Measurements from ENCODE around the gene WDR7.

Gene WDR7

DNA sequence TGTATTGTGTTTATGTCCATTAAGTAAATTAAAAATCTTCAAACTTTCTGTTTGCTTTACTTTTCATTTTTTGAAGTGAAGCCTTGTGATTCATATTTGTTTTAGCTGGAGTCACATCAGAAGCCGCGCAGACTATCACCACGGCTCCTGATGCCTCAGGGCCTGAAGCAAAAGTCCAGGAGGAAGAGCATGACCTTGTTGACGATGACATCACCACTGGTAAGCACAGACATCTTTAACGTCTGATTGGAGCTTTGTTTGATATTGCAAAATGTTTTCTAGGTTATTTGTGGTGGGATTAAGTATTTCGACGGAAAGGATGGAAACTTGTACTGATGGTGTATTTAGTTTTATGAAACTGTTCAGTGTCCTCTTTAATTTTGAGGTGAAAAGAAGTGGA, 164.8 kb downstream of the WDR7 start:
- no peak for DNase-seq

DNA sequence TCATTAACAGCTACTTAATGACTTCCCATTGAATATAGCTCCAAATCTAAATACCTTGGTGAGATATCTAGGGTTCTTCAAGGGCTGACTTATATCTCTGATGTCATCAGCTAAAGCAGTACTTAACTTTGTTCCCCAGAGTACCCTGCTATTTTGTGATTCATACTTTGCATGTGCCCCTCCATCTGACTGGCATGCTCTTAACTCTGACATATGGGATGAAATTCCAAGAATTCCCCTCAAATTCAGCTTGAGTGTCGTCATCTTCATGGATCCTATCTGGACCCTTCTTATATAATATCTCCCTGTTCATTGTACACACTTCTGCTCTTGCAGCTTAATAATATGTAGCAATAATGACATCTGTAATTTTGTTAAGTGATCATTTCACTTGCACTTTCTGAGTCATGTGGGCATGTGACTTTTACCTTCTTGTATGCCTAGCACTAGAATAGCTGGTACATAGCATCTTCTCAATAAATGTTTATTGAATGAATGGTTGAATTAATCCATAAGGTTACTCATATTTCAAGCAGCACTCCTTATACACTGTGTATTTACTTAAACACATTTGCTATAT, 172.9 kb downstream of the WDR7 start:
- no peak for DNase-seq

- DNase-seq = no peak
Measured at GRCh38 chr18:56825321-56825720, 174.2 kb downstream of the WDR7 start.

DNA sequence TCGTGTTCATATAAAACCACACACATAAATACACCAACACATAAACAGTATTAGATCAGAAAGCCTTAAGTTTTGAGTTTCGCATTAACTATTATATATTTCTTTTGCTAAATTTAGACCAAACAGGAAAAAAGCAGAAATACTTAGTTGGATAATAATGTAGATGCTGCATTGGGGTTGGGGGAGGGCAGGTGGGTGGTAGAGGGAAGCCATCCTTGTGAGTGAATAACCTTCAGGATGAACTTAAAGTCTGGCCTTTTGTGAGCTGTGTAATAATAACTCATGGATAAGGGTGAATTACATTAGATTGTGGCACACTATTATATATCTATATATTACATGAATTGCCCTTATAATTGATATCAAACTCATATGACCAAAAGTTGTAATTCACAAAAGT, 174.7 kb downstream of the WDR7 start:
- DNase-seq = no peak

DNA sequence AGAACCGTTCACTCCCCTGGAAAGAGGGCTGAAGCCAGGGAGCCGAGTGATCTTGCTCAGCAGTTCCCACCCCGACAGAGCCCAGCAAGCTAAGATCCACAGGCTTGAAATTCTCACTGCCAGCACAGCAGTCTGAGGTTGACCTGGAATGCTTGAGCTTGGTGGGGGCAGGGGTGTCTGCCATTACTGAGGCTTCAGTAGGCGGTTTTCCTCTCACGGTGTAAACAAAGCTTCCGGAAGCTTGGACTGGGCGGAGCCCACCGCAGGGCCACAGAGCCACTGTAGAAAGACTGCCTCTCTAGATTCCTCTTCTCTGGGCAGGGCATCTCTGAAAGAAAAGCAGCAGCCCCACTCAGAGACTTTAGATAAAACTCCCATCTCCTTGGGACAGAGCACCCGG, 180.8 kb downstream of the WDR7 start:
- DNase-seq = no peak

DNA sequence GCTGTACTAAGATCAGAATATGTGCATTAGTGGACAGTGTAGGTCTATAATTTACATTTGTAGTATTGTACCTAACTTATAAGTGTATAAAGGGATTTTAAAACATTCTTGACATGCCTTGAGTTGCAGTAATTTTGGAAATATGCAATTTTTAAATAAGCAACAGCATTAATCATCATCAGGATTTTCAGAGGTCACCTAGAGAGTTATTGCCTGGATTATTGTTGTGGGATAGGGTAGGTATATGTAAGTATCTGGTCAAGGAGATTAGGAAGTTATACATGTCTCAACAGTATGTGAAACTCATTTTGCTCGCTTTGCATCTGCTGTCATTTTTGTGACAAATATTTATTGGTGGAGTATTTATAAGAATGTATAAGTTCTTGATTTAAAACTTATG, 184.2 kb downstream of the WDR7 start:
- no peak for DNase-seq

DNA sequence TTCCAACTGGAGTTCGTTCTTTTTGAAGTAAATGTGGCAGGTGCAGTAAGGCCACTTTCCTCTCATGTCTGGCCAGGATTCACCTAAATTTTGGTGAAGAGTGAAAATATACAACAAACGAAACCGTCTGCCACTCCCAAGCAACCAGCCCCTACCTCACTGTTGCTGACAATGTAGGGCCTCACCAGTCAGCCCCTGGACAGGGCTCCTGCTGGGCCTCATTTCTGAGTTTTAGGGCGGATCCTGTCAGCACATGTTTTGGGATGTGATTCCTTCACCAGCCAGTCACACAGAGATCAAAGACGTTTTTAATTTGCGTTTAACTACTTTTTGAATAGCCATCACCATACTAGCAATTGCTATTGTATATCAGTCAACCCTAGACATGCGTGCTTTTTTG, 185.0 kb downstream of the WDR7 start:
- no peak for DNase-seq

DNA sequence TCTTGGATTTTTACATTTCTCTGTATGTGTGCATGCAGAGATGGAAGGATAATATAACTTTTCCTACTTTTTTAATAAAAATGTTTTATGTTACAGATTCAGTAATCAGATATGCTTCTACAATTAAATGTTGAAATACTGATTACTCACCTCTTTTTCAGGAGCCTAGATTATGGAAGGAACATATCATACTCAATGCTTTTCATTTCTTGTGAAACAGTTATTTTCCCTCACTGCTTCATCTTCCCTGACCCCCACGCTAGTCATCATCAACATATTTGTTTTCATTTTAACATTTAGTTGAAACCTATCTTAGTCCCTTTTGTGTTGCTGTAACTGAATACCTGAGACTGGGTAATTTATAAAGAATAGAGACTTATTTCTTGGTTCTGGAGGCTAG, 190.7 kb downstream of the WDR7 start:
- DNase-seq = no peak

- DNase-seq = no peak
Measured at GRCh38 chr18:56843241-56843640, 192.1 kb downstream of the WDR7 start.

DNA sequence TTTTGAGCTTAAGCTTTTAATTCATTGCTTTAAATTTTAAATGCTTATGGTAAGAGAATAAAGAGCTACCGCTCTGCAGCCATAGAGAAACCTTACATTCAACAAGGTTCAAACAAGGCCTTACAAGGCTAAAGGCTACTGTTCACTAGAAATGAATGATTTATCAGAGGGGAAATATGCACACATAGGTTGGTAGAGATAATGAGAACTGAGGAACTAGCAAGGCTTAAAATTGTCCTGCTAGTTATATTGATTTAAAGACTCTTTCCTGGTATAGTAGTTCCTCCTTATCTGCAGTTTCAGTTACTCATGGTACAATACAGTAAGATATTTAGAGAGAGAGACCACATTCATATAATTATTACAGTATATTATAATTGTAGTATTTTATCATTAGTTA, 193.4 kb downstream of the WDR7 start:
- DNase-seq = no peak

DNA sequence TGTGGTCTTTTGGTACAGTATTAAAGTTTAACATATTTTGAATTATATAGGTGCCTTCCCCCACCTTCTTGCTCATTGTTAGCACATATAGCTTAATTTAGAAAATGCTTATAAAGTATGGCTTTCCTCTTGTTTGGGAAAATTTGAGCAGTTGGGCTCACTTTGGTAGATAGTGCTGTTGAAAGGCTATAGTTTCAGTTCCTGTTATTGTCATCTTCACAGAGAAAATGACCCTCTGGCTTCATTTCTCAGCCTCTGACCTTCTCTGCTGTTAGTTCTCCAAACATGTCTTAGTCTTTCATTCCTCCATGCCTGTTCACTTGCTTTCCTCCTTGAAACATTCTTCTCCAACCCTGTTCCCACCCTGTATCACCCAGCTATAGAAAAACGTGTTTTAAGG, 200.6 kb downstream of the WDR7 start:
- DNase-seq = no peak

- no peak for DNase-seq
Measured at GRCh38 chr18:56853961-56854360, 202.8 kb downstream of the WDR7 start.

DNA sequence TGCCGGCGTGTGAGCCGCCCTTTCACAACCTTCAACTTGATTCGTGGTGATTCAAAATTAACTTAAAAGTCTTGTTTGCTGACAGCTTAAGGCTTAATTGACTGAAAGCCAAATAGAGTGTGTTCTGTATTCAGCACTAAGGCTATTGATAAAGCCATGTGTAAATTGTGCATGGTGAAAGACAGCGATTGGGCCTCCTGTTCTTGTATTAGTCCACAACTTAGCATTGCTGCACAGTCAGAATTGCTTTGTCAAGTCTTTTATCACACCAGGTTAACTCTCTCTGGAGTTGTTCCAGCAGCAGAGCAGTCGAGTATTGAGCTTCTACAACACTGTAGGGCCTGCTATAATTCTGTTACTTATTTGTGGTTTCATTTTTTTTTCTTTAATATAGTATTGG, 210.1 kb downstream of the WDR7 start:
- no peak for DNase-seq

DNA sequence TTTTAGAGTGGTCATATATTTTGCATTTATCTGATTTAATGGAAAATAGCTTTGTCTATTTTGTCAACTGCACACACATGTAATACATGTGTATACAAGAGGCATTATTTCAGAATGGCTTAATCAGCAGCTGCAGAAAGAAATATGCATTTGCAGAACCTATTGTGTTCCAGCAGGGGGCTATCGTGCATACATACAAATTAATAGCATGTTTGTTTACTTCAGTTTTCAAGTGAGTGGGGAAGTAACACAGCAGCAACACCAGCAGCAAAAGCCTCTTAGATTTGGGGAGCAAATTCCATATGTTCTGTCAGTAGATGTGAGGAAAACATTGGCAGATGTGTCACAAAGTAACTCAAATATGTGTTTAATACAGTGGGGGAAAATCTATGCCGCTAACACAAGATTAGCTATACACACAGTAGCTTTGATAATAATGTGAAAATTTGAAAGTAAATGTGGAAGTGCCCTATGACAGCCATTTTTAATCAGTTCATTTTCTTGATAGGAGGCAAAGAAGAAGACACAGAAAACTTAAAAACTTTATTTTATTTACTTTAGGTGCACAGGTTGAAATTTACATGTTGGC, 218.1 kb downstream of the WDR7 start:
- DNase-seq = peak in 1 of 2 experiments; percentile 57

GRCh38 chr18:56870982-56871381, 219.8 kb downstream of the WDR7 start:
- DNase-seq = no peak

DNA sequence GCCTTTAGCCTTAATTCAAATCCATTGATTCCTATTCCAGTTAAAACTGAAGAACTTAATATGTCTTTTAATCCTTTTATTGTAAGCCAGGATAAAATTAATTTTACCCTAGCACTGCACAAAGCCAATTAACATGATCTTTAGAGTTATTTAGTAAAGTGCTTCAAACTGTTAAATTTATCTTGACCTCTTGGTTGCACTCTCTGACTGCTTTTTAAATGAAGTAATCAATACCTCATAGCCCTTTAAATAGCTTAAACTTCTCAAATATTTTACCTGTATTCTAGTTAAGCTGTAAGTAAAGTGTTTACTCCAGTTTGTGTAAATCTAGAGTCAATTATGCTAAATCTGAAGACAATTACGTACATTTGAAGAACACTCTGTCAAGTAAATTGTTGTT, 221.0 kb downstream of the WDR7 start:
- no peak for DNase-seq

GRCh38 chr18:56873441-56874140, 222.4 kb downstream of the WDR7 start:
- no peak for DNase-seq

- no peak for DNase-seq
Measured at GRCh38 chr18:56878711-56879110, 227.6 kb downstream of the WDR7 start.

- no peak for DNase-seq
Measured at GRCh38 chr18:56884511-56884910, 233.4 kb downstream of the WDR7 start.

GRCh38 chr18:56888978-56889377, 237.8 kb downstream of the WDR7 start:
- DNase-seq = no peak

- DNase-seq = no peak
Measured at GRCh38 chr18:56889621-56890020, 238.5 kb downstream of the WDR7 start.

DNA sequence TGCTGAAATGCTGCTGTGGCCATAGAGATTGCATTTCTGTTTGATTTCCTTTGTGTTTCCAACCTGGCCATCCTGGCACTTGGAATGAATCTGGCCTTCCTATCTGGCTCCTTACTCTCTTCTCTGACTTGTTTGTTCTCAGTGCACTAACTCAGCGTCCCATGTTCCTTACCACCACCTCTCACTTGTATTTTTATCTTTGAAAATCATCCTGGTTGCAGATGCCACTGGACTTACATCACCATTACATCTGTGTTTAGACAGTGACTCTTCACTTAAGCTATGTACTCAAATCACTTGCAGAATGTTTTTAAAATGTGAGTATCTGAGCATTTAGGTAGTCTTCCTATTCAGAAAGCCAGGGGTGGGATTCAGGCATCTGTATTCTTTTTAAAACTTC, 239.5 kb downstream of the WDR7 start:
- DNase-seq = no peak

DNA sequence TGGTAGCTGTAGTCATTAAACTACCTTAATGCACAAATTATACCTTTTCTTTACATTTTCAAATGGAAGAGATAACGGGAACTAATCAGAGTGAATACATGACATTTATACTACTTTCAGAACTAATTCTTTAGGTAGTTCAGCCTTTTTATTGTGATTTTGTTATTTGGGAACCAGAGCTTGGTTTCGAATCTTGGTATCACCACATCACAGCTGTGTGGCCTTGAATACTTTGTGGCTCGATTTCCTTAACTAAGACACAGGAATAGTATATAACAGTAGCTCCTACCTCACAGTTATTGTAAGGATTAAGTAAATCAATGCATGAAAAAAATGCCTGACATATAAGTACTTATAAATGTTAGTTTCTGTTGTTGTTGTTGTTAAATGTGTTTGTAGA, 240.0 kb downstream of the WDR7 start:
- no peak for DNase-seq

DNA sequence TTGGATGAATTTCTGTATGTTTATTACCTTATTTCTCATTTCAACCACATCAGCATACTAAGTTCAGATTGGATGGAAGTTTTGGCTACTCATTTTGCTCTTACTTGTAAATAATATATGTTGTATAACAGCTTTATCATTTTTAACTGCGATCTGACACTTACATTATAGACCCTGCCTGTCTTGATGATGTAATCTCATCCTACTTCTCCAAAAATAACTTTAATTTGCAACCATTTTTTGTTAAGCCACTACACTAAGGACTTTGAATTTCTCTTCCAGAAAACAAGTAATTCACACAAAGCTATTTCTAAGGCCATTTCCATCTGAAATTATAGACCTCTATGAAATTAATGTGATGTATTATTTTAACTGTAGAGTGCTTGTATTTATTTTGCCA, 240.7 kb downstream of the WDR7 start:
- no peak for DNase-seq

- no peak for DNase-seq
Measured at GRCh38 chr18:56897122-56897521, 246.0 kb downstream of the WDR7 start.
